Activated gamma-delta T cell treated with anti-CD3 and anti-CD28 coated beads, Interleukin-2, amount 50 U/mL, for 16 hours (primary cell): Measurements from ENCODE around the gene ECE2.

ENCODE experiments used
- DNase-seq: peaks from one replicate; pipeline ENCODE4 v3.0.0-alpha.2; 2020; ENCODE audit warnings: low read depth

The ECE2 gene

GRCh38 chr3:184240384-184241140 lies 35.3 kb upstream of the ECE2 start:
- no peak for DNase-seq

GRCh38 chr3:184241141-184241446 lies 34.7 kb upstream of the ECE2 start:
- no peak for DNase-seq

- no peak for DNase-seq
Observed at GRCh38 chr3:184241447-184242296, 34.1 kb upstream of the ECE2 start.

GRCh38 chr3:184242297-184242685 lies 33.5 kb upstream of the ECE2 start:
- DNase-seq: no peak

- peak; percentile 84 for DNase-seq
Observed at GRCh38 chr3:184248454-184249411, 27.1 kb upstream of the ECE2 start, which contains the start of gene ALG3. ALG3 (minus strand) TSS chr3:184248962; CDS start chr3:184248940, 22 bp downstream.

GRCh38 chr3:184249412-184250166 lies 26.2 kb upstream of the ECE2 start, which contains the start of gene EEF1AKMT4:
EEF1AKMT4 (plus strand) TSS chr3:184249672; CDS start chr3:184249695, 23 bp downstream.
- peak; percentile 93 for DNase-seq

- peak; percentile 88 for DNase-seq
Observed at GRCh38 chr3:184250167-184250828, 25.5 kb upstream of the ECE2 start.

- DNase-seq: no peak
Observed at GRCh38 chr3:184255291-184256039, 20.4 kb upstream of the ECE2 start.

- no peak for DNase-seq
Observed at GRCh38 chr3:184257083-184257915, 18.5 kb upstream of the ECE2 start.

GRCh38 chr3:184258926-184259325 lies 16.9 kb upstream of the ECE2 start:
- no peak for DNase-seq

GRCh38 chr3:184259396-184259877 lies 16.4 kb upstream of the ECE2 start:
- DNase-seq: no peak

GRCh38 chr3:184259878-184260723 lies 15.7 kb upstream of the ECE2 start:
- no peak for DNase-seq

GRCh38 chr3:184260724-184261269 lies 15.0 kb upstream of the ECE2 start:
- DNase-seq: no peak

GRCh38 chr3:184261270-184261853 lies 14.5 kb upstream of the ECE2 start, which contains the start of gene CAMK2N2:
CAMK2N2 (minus strand) TSS chr3:184261553; CDS start chr3:184261285, 268 bp downstream.
- peak; percentile 36 for DNase-seq

GRCh38 chr3:184261854-184262763 lies 13.7 kb upstream of the ECE2 start:
- no peak for DNase-seq

GRCh38 chr3:184262764-184263179 lies 13.1 kb upstream of the ECE2 start:
- DNase-seq: no peak
